ENCODE measurements around the gene CTCFL. TPM values are rescaled to one million over a fixed set of nuclear protein-coding genes. Genes with fewer than 3 reads are reported as not detected.

Gene CTCFL
- total and polyA plus RNA-seq, 2 donors, result not detected

DNA sequence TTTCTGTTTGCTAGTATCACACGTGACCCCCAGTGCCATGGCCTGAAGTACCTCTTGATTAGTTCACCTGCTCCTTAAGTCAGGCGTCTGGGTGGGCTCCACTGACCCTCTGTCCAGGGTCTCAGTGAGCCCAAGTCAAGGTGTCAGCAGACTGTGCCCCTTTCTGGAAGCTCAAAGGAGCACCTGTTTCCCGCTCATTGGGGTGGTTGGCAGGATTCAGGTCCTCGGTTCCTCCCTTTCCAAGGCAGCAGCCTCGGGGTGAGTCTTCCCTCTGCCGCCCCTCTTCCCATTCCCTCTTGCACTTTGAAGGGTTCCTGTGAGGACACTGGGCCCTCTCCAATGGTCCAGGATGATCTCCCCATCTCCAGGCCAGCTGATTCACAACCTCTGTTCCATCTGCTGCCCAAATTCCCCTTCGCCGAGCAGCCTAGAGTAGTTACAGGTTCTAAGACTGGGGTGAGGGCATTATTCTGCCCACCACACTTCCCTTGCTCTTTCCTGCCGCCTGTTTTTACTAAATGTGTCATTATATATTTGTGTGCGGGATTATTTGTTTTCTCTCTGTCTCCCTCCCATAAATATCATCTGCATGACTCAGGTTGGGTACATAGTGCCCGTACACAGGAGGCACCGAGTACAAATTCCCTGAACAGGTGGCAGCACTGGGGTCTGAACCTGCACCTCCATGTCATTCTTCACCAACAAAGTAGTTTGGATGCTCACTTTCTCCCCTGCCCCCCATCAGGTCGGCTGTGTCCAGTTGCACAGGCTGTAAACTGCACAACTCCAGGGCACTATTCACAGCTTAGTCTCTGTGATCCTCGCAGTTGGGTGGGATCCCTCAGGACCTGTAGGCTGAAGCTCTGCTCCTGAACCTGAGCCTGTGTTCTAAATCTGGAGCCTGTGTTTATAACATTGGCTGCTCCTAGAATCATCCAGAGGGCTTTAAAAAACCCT, 75.3 kb downstream of the CTCFL start:
- H3K36me3 ChIP-seq (ENCODE audit: insufficient read depth), result no peaks in the 10 kb centered on the region
- 80% methylated on average over 14 of the region's 14 CpGs for WGBS
- H3K4me1 ChIP-seq (ENCODE audit: insufficient read depth), result no peaks in the 10 kb centered on the region
- no peak overlapping the region for H3K4me3 ChIP-seq (ENCODE audit: low read depth, low read length)
- no peak overlapping the region for H3K27ac ChIP-seq (ENCODE audit: low read depth)
- no peak for DNase-seq (ENCODE audit: extremely low spot score)

DNA sequence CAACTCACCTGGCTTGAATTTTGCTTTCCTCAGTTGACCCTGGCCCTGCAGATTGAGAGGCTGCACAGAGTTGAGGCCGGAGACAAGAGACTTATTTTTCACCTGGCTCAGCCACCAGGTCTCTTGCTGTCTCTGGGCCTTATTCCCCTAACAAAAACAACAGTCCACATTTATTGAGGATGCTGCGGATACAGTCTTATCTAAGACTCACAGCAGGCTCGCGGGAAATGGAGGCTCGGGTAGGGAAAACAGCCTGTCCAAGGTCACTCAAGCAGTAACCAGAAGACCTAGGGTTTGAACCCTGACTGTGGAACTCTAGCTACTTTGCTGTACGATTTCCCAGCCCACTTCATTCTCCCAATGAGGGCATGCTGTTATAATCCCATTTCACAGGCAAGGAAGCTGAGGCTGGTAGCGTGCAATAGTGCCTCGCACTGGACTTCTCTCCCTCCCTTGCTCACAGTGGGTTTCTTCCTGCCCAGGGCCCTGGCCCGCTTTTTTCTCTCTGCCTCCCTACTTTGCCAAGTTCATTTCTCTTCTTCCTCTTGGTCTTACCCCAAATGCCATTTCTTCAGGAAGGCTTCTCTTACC, 76.1 kb downstream of the CTCFL start:
- 90% methylated on average over 9 of the region's 9 CpGs for WGBS
- no peak overlapping the region for H3K4me3 ChIP-seq (ENCODE audit: low read depth, low read length)
- DNase-seq (ENCODE audit: extremely low spot score), result no peak
- no peaks in the 10 kb centered on the region for H3K36me3 ChIP-seq (ENCODE audit: insufficient read depth)
- H3K27ac ChIP-seq (ENCODE audit: low read depth), result no peak overlapping the region
- no peaks in the 10 kb centered on the region for H3K4me1 ChIP-seq (ENCODE audit: insufficient read depth)

Other genes starting within 250 kb of the CTCFL start
- not detected for gene SPO11, start 195.3 kb downstream of the CTCFL start, total RNA-seq
- gene SPO11, start 195.3 kb downstream of the CTCFL start, polyA plus RNA-seq, result not detected
- gene RAE1, start 173.9 kb downstream of the CTCFL start, total RNA-seq, result 23.6 TPM
- 20.4 TPM for gene RAE1, start 173.9 kb downstream of the CTCFL start, polyA plus RNA-seq
- gene RBM38, start 133.7 kb downstream of the CTCFL start, total RNA-seq, result 19.5 TPM
- gene RBM38, start 133.7 kb downstream of the CTCFL start, polyA plus RNA-seq, result 103 TPM
- gene PCK1, start 36.0 kb upstream of the CTCFL start, total RNA-seq, result 0.79 TPM
- 2.9 TPM for gene PCK1, start 36.0 kb upstream of the CTCFL start, polyA plus RNA-seq
- not detected for gene ZBP1, start 95.3 kb upstream of the CTCFL start, total RNA-seq
- 0.46 TPM for gene ZBP1, start 95.3 kb upstream of the CTCFL start, polyA plus RNA-seq
- gene PMEPA1, start 184.9 kb upstream of the CTCFL start, total RNA-seq, result 20.6 TPM
- gene PMEPA1, start 184.9 kb upstream of the CTCFL start, polyA plus RNA-seq, result 20.4 TPM